Stimulated activated CD8-positive, alpha-beta memory T cell treated with anti-CD3 and anti-CD28 coated beads, Interleukin-15, amount 100 ng/mL, for 1 hour (primary cell): ENCODE data around the gene SPEN.

Experiments
- DNase-seq: peaks from one replicate; pipeline ENCODE4 v3.0.0-alpha.2; 2020; ENCODE audit warnings: low read depth

The SPEN gene

DNA sequence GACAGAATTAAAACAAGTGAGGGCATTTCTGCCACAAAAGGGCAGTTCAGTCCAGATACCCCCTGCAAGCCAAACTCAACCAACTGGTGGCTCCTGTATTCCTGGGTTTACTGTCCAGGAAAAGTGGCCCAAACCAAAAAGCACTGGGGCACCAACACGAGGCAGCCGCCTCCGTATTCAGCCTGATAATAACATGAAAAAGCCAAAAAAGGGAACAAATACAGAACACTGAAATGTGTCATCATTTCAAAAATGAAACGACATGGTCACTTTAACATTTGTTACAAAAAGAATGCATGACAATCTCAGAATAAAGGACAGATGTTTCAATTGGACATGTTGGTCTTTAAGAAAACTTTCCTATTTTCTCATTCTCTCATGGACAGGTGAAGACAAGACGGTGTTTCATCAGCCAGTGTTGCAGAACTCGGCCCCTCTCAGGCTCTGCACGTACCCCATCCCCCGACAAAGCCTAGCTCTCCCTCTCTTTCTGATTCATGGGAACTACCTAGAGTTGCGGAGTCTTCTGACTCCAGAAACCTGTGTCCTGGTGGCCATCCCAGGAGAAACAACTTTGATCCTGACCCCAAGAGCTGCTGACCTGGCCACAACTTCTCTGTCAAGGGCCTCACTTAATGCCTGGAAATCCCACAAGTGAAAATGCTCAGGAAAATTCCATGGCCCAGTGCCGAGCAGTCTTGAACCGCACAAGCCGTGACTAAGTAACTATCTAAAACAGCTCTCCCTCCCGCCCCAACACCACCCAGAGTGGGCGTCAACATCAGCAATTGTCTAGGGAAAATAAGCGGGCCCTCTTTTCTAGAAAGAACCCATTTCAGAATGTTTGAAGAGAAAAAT lies 101.3 kb downstream of the SPEN start:
- no peak for DNase-seq

DNA sequence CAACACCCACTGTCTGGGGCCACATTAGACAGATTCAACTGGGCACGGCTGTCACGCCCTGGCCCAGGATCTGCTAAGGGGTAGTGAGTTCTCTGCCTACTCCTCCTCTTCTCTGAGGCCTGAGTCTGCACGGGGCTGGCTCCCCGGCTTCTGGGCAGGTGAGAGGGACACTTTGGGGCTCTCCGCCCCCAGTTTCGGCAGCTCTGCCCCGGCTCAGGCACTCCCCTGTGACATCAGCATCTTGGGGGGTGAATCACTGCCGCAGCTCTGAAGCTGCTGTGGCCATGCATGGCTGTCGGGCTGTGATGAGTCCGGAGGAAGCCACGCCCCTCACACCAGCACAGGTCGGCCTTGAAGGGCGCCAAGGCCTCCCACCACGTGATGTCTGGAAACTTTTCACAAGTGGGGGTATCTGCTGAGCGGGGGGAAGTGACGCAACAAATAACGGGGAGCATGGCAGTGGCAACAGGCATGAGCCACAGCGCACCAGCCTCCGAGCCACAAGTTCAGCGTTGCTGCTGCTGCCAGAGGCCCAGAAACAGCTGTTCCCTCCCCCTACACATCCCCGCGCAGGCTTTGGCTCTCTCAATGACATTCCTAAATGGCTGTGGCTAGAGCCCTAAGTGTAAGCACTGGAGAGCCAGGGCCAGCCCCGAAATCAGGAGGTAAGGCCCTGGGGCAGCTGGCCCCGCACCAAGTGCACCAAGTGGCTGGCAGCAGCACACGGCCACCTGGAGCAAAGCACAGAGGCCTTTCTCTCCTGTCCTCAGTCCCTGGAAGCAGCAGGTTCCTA lies 102.1 kb downstream of the SPEN start:
- DNase-seq, result peak; percentile 73

DNA sequence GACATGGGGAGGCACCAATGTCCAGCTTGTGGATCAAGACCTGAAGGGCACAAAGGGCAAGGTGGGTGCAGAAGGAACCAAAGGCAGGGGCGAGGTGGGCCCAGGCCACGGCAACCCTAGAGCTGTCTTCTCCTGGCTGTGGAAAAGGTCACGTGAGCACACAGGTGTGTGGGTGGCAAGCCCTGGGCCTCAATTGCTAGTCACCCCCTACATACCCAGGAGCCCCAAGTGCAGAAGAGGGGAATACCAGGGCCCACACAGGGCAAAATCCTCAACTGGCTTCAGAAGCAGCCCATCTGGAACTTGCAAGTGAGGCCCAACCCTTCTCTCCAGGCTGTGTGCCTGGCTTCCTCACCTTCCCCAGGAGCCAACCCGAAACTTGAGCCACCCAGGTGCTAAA lies 102.8 kb downstream of the SPEN start:
- DNase-seq, result no peak

DNA sequence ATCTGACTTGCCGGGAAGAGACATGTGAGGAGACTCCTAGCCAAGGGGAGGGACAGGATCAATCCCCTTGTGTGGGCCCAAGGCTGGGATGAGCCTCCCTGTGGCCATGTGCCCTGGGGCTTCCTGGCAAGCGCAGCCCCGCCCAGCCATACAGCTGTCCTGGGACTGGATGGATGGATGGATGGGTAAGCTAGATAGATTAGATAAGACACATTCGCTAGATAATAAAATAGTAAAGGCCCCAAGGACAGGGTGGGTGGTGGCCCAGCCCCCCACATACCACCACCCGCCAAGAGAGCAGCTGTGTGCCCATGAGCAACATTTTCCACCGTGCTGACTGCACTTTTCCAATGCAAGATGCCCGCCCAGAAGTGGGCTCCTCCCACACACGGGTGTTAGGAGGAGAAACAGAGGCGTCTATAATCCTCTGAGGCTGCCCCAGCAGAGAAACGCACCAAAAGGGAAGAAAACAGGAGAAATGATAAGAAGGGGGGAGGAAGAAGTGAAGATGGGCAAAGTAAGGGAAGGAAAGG lies 103.3 kb downstream of the SPEN start:
- peak; percentile 61 for DNase-seq

DNA sequence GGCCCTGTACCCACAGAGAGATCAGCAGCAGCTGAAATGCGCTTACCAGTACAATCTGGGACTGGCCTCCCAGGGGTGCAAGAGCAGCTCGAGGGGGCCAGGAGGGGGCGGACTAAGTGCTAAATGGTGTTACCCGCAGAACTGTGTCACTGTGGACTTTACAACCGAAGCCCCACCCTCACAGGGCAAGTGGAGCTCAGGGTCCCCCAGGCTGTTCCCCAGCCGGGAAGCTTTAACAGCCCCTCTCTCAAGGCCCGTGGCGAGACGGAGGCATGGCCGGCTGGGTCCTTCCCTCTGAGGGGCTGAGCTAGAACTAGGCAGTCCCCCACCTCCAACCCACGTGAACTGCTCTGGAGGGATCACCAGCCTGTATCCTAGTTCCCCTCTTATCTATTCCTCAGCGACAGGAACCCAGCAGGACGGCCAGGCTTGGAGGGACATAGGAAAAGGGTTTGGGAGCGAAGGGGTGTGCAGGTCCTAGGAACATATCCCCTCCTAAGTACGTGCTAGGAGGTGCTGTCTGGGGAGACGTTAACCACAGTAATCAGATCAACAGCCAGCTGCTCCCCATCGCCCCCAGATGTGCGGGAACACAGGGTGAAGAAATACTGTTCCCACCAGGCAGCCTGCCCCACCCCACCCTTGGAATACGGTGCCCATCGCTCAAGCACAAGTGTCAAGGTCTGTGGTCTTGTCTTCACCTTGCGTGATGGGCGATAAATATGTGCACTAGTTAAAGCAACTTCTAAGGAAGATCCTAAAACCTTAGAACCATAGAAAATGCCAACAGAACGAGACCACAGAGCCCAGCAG lies 104.0 kb downstream of the SPEN start:
- no peak for DNase-seq

DNA sequence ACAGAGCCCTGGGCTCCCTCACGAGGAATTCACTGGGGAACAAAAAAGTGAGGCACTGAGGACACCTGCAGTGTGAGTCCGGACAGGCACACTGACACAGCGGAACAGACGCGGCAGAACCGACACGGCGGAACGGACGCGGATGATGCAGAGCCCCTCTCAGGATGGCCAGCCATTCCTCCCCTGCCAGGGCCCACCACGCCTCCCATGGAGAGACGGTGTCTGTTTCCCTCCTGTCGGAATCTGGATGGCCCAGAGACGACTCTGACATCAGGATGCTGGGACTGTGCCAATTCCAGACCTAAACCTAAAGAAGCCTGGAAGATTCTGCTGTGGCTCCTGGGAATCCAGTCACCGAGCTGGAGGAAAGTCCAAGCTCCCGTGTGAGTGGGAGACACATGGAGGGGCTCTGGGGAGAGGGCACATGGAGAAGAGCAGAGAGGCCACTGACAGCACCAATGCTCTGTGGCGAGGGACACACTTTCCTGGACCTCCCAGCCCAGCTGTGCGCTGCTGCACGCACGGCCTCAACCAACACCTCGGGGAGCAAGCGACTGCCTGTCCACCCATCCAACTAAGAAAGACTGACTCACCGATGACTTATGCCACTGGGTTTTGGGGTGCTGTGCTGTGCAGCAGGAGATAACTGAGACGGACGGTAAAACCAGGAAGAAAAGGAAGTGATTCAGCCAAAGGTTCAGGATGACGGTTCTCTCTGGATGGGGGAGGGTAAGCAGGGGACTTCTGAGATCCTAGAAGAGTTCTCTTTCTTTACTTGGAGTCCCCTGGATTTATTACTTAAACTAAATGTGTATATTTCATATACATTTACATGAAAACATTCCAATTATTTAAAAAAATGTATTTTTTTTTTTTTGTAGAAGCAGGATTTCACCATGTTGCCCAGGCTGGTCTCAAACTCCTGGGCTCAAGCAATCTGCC lies 105.1 kb downstream of the SPEN start:
- no peak for DNase-seq

DNA sequence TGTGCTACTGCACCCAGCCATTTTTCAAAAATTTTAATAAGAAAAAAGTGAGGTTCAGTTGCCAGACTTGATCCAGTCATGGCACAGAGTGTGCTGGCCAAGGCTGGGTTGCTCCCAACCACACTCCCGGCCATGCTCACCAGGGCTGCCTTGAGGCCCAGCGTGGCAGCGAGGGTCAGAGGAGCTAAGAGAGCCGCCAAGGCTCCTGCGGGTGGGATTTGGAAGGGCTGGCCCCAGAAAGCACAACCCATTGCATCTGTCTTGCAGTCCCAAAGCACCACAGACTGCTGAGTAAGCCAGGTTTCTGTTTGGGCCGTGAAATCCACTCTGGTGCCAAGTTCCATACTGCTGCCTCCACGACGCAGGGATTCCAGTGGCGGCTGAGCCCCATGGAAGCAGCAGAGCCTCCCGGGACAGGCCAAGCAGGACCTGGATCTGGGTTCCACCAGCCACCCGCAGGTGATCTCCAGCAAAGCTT lies 105.8 kb downstream of the SPEN start:
- DNase-seq, result no peak

DNA sequence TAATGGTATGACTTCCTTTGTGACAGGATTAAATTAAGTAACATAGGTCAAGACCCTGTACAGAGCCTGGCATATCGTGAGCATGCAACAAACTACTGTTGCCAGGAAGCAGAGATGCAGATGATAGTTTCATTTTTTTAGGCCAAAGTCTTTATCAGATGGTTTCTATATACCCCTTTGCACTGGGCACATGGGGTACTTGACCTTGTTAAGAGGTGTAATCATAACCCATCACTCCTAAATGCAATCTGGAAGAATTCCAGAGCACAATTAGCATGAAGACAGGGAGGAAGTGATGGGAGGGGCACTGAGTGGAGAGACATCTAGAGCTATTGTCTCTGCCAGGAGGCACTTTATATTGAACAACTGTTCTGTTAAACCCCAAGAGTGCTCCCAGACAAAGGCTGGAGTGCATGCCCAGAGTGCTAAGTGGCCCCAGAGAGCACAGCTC lies 106.3 kb downstream of the SPEN start:
- DNase-seq, result no peak

DNA sequence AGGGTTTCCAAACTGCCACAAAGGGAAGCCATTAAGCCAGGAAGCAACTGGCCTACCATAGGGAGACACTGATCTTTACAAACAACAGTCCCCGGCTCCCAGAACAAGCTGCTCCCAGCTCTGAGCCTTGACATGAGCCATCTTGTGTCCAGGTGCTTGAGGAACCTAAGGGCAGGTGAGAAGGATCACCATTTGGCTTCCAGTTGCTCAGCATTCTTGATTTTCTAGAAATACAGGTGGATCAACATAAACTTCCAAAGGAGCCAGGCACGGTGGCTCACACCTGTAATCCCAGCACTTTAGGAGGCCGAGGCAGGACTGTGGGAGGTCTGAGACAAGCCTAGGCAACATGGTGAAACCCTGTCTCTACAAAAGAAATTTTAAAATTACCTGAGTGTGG lies 106.8 kb downstream of the SPEN start:
- no peak for DNase-seq

DNA sequence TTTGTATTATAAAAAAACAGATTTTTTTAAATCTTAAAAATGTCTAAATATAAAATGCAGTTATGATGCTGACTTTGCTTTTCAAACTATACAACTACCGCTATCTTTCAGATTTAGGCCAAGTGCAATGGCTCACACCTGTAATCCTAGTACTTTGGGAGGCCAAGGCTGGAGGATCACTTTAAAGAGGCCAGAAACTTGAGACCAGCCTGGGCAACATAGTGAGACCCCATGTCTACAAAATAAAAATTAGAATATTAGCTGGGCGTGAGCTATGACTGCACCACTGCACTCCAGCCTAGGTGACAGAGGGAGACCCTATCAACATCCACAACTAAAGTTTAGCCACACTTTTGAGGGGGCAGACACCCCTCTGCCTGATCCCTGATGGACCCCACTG lies 108.0 kb downstream of the SPEN start:
- no peak for DNase-seq

DNA sequence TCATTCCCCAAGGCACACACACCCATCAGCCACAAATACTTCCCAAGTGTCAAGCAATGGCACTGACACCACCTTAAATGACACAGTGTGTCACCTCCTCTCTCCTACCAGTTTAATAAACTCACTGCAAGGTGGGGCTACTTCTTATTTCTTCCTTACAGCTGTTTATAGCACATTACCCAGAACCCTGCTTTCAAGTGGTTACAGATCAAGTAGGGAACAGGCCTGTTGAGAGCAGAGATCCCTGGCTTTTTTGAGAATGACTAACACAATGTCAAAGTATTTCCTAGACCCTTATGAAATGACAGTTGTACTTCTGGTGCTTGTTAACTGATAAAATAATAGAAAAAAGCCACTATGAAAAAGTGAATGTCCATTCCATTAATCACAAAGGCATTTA lies 108.6 kb downstream of the SPEN start:
- DNase-seq, result no peak

DNA sequence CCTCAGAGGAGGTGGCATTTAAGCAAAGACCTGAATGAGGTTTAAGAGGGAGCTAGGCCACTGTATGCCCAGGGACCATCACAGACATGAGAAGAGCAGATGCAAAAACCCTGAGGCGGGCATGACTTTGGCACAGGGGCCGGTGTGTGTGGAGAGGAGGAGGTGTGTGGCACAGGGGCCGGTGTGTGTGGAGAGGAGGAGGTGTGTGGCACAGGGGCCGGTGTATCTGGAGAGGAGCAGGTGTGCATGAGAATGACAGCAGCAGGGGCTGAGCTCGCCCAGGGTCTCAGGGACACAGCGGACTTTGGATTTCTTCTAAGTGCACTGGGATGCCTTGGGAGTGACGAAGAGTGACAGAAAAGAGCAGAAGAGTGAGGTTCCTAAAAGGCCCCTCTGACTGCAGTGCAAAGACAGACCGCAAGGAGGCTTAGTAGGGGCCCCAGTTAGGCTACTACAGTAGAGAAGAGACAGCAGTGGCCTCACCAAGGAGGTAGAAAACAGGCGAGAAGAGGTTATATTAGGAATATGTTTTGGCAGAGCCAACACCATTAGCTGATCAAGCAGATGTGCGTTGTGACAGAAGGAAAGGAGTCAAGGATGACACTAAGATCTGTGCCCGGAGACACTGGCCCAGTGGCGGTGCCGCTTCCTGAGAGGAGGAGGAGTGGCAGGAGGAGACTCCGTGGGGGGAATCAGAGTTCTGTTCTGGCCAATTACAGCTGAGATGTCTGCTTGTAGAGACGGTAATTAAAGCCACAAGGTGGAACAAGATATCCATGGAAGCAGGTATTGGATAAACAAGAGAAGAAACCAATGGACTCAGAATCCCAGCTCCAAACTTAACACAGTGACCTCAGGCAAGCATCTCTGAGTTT lies 110.0 kb downstream of the SPEN start:
- DNase-seq, result no peak

DNA sequence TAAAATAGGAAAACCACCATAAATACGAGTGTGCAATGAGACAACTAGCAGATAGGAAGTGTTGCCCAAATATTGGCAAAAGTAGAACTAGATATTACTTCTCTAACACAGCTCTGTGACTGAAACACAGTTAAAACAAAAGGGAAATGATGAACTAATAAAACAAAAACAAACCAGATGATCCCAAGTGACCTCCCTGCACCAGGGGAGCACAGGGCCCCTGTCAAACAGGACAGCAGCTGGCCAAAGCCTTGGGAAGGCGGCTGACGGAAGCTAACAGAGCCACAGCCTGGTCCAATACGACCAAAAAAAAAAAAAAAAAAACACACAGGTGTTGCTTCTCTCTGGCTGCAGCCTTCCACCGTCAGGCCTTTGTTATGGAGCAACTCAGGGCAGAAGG lies 110.6 kb downstream of the SPEN start:
- no peak for DNase-seq

DNA sequence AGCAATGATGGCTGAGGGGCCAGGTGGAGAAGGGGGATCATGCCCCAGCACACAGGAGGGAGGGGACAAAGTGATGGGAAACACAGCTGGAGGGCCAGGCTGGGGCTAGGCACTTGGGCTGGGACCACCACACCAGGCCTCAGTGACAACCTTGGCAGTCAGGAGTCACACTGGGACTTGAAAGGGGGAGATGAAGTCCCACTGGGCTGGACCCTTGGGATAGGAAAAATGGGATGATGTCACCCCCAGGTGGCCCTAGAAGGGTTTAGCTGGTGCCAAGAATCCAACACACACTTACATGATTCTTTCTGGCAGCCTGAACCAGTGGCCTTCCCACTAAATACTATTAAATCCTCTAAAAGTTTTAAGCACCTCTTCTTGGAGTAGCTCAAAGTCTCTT lies 111.3 kb downstream of the SPEN start:
- no peak for DNase-seq

DNA sequence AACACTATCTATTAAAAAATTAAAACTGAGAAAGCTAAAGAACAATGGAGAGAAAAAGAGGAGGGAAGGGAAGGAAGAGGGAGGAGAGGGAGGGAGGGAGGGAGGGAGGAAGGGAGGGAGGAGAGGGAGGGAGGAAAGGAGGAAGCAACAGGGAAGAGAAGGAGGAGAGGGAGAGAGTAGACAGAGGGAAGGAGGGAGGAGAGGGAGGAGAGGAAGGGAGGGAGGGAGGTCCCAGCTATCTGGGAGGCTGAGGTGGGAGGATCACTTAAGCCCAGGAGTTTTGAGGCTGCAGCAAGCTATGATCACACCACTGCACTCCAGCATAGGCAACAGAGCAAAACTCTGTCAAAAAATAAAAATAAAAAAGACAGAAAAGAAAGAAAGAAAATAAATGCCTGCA lies 111.9 kb downstream of the SPEN start:
- DNase-seq, result no peak

DNA sequence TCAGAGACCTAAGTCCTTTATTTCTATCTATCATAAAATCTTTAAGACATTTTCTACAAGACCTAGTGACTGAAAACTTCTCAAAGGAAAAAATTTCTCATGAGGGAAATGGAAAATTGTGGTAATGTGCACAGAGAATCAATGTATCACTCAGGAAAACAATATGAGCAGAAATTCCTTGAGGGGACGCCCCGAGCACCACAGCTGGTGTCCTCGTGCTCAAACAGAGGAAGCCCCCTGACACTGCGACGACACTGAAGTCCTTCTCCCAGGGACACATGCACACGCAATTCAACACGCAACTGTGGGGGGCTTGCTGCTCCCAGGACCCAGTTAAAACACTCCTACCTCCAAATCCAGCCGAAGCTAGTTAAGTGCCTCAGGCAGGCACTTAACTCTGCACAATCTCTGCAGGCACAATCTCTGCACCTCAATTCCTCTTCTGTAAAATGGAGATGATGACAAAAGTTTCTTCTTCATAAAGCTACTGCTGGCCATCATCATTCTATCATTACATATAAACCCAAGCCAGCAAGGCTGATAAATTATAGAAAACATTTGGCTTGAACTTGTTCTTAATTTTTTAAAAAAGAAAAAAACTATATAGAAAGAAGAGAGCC lies 112.4 kb downstream of the SPEN start:
- no peak for DNase-seq

DNA sequence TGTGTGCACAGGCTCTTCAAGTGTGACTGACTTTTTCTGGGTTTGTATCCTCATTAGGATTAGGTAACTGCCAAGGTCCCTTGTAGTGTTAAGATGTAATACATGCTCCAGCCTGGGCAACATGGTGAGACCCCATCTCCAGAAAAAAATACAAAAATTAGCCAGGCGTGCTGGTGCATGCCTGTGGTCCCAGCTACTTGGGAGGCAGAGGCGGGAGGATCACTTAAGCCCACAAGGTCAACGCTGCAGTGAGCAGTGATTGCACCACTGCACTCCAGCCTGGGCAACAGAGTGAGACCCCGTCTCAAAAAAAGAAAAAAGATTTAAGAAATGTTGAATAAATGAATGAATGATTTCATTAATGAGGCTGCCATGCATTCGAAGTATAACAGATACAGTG lies 113.3 kb downstream of the SPEN start:
- no peak for DNase-seq

DNA sequence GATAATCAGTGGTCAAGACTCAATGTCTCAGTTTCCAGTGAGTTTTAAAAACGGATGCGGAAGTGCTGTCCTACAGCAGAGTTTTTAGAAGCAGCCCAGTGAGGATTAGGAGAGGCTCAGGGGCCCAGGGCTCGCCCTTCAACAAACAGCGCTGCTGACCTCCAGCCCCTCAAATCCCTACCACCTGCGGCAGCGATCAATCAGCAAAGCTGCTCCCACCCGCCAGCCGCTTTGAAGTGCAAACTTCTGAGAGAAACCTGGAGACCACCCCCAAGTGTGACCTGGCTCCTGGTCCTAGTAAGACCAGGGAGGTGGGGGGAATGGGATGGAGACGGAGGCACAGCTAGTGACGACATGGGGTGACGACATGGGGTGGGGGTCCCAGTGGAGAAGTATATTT lies 114.0 kb downstream of the SPEN start:
- DNase-seq, result no peak

DNA sequence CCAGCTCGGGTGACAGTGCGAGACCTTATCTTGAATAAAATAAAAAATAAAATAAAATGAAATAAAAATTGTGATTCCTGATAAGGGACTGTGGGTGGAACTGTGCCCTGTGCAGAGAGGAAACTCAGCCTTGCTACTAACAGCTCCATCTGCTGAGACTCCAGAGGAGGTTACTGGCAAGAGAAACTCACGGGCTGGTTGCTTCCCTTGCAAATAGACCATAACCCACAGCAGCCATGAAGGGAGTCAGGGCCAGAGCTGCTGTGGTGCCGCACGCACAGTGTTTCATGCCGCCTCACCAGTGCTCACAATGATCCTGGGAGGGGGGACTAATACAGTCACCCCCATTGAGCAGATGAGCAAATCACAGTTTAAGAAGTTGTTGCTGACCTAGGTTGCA lies 114.7 kb downstream of the SPEN start:
- no peak for DNase-seq
